T-helper 17 cell (primary cell): ENCODE data around the gene SELPLG. TPM values are rescaled to one million over a fixed set of nuclear protein-coding genes. Genes with fewer than 3 reads are reported as not detected.
A peak's percentile ranks its signal among the peaks of the same experiment; 100 is the strongest.
"Not testable (repeated sequence)": the region's sequence is repeated elsewhere in the genome, so short reads cannot be mapped to it uniquely, and the experiment has no call there.

Experiments
- ATAC-seq: fragments of 150-1000 bp; cut with Tn5 transposase; 2 replicates; pipeline ENCODE4 v1.10.0; 2021; ENCODE audit warnings: mild to moderate bottlenecking, moderate library complexity
- DNase-seq, 3 donors: peaks; one replicate each; pipeline versions ENCODE4 v3.0.0 to v3.0.0-alpha.2; 2020 to 2021
- H3K9me3 ChIP-seq: one replicate; pipeline ENCODE4 v1.7.0; 2013; ENCODE audit warnings: low read length, mild to moderate bottlenecking; ENCODE audit not compliant: control insufficient read depth, poor library complexity, severe bottlenecking
- H3K27ac Mint-ChIP-seq: one replicate; pipeline ENCODE4 v1.8.0; 2022; ENCODE audit warnings: mild to moderate bottlenecking, moderate library complexity, mixed read lengths
- H3K27me3 Mint-ChIP-seq: one replicate; pipeline ENCODE4 v1.8.0; 2022; ENCODE audit warnings: mixed read lengths
- H3K36me3 Mint-ChIP-seq: one replicate; pipeline ENCODE4 v1.8.0; 2022; ENCODE audit warnings: low read depth, mixed read lengths
- H3K4me1 Mint-ChIP-seq: one replicate; pipeline ENCODE4 v1.8.0; 2022; ENCODE audit warnings: mild to moderate bottlenecking, mixed read lengths
- H3K4me3 Mint-ChIP-seq: one replicate; pipeline ENCODE4 v1.8.0; 2022; ENCODE audit warnings: mild to moderate bottlenecking, moderate library complexity, mixed read lengths
- total RNA-seq, 4 donors: library from RNA in 2 of 4; stranded (reverse) in 2 of 4; gene quantifications; one replicate each; pipeline ENCODE4 v1.2.3 and lab custom pipeline; 2022 to 2026

SELPLG gene
- total RNA-seq, 2 donors from 2014 or later: 91.3 to 131 TPM

DNA sequence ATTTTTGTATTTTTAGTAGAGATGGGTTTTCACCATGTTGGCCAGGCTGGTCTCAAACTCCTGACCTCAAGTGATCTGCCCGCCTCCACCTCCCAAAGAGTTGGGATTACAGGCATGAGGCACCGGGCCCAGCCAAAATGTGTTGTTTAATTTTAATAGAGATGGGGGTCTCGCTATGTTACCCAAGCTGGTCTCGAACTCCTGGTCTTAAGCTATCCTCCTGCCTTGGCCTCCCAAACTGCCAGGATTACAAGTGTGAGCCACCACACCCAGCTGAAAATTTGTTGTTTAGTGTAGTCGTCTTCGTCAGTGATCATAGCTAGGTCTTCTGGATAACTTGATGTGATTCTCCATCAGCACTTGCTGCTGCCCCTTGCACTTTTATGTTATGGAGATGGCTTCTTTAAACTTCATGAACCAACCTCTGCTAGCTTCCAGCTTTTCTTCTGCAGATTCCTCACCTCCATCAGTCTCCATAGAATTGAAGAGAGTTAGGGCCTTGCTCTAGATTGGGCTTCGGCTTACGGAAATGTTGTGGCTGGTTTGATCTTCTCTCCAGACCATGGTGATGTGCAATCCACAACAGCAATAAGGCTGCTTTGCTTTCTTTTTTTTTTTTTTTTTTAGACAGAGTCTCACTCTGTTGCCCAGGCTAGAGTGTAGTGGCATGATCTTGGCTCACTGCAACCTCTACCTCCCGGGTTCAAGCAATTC lies 58.3 kb downstream of the SELPLG start:
- peaks cover 40% of the 10 kb centered on the region for H3K4me1 Mint-ChIP-seq
- no peaks in the 10 kb centered on the region for H3K9me3 ChIP-seq
- ATAC-seq (peak; percentile 65), DNase-seq (no peak)
- no peaks in the 10 kb centered on the region for H3K27me3 Mint-ChIP-seq
- H3K4me3 Mint-ChIP-seq: peak overlapping the region; percentile 67
- peaks cover 3% of the 10 kb centered on the region for H3K36me3 Mint-ChIP-seq
- peak overlapping the region; percentile 86 for H3K27ac Mint-ChIP-seq

DNA sequence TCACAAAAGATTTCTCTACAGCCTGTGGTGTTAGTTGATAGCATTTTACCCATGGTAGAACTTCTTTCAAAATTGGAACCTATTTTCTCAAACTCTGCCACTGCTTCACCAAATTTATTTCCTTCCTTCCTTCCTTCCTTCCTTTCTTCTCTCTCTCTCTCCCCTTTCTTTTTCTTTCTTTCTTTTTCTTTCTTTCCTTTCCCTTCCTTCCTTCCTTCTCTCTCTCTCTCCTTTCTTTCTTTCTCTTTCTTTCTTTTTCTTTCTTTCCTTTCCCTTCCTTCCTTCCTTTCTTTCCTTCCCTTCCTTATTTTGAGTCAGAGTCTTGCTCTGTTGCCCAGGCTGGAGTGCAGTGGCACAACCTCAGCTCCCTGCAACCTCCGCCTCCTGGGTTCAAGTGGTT lies 59.4 kb downstream of the SELPLG start:
- H3K36me3 Mint-ChIP-seq, DNase-seq, ATAC-seq, H3K27me3 Mint-ChIP-seq, H3K9me3 ChIP-seq, H3K4me3 Mint-ChIP-seq: not testable (repeated sequence)
- peak overlapping the region; percentile 86 for H3K27ac Mint-ChIP-seq
- H3K4me1 Mint-ChIP-seq: peaks cover 44% of the 10 kb centered on the region

DNA sequence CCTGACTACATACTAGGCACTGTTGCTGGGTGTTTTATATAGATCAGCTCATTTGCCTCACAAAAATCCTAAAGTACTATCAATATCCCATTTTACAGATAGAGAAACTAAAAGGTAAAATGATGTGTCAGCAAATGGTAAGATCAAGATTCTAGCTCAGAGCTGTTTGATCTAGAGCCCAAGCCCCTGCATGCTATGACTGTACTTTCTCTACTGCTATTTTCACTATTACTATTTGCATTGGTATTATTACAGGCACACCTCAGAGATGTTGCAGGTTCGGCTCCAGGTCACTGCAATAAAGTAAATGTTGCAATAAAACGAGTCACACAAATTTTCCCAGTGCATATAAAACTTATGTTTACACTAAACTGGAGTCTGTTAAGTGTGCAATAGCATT lies 60.4 kb downstream of the SELPLG start:
- Mint-ChIP-seq H3K36me3 (peaks cover 7% of the 10 kb centered on the region), H3K4me3 (no peak overlapping the region), H3K27ac (peak overlapping the region; percentile 92), H3K27me3 (no peaks in the 10 kb centered on the region), H3K4me1 (peaks cover 54% of the 10 kb centered on the region)
- ATAC-seq (no peak), DNase-seq (no peak)
- no peaks in the 10 kb centered on the region for H3K9me3 ChIP-seq

- peak overlapping the region; percentile 92 for H3K27ac Mint-ChIP-seq
- peaks cover 57% of the 10 kb centered on the region for H3K4me1 Mint-ChIP-seq
- no peaks in the 10 kb centered on the region for H3K9me3 ChIP-seq
- peak; percentile 37 for ATAC-seq
- peaks cover 7% of the 10 kb centered on the region for H3K36me3 Mint-ChIP-seq
- no peak overlapping the region for H3K4me3 Mint-ChIP-seq
- DNase-seq: no peak
- H3K27me3 Mint-ChIP-seq: no peaks in the 10 kb centered on the region
Observed at GRCh38 chr12:108572166-108572790, 61.4 kb downstream of the SELPLG start.

Other genes with a start within 250 kb of the SELPLG start
- gene FICD, start 118.6 kb downstream of the SELPLG start, total RNA-seq: 1 to 10 TPM; 4.4 to 5.1 TPM
- 100 to 1,000 TPM in 1 of 2 donors, 10 to 100 TPM in 1; 85.3 to 107 TPM for gene SART3, start 72.7 kb downstream of the SELPLG start, total RNA-seq
- 100 to 1,000 TPM; 139 to 177 TPM for gene ISCU, start 71.3 kb downstream of the SELPLG start, total RNA-seq
- 1 to 10 TPM; 3.9 to 5.0 TPM for gene TMEM119, start 35.8 kb downstream of the SELPLG start, total RNA-seq
- gene CORO1C, start 97.6 kb upstream of the SELPLG start, total RNA-seq: 10 to 100 TPM; 13.3 to 61.1 TPM
- 10 to 100 TPM; 22.3 to 31.2 TPM for gene SSH1, start 223.7 kb upstream of the SELPLG start, total RNA-seq
- gene DAO, start 246.2 kb upstream of the SELPLG start, total RNA-seq: not detected